CD4-positive, alpha-beta T cell treated with Interleukin-17A for 1 hour (primary cell): ENCODE measurements around the gene DHRS7C.

ENCODE experiments used
- DNase-seq: peaks from one replicate; pipeline ENCODE4 v3.0.0-alpha.2; 2020

DHRS7C gene

GRCh38 chr17:9790889-9791876 is at the start of gene DHRS7C:
Gene DHRS7C (minus strand): TSS chr17:9791592. CDS start chr17:9791284, 308 bp downstream.
- DNase-seq, result no peak

- no peak for DNase-seq
Observed at GRCh38 chr17:9839433-9839832, 48.0 kb upstream of the DHRS7C start.

GRCh38 chr17:9837551-9838471 is 46.4 kb upstream of the DHRS7C start:
- no peak for DNase-seq

GRCh38 chr17:9833922-9834321 is 42.5 kb upstream of the DHRS7C start:
- no peak for DNase-seq

GRCh38 chr17:9830711-9831110 is 39.3 kb upstream of the DHRS7C start:
- DNase-seq, result no peak

- no peak for DNase-seq
Observed at GRCh38 chr17:9829343-9829742, 38.0 kb upstream of the DHRS7C start.

GRCh38 chr17:9828296-9829295 is 37.2 kb upstream of the DHRS7C start:
- no peak for DNase-seq

- no peak for DNase-seq
Observed at GRCh38 chr17:9825641-9826150, 34.3 kb upstream of the DHRS7C start, which contains the start of gene GLP2R. Gene GLP2R (plus strand): TSS chr17:9825924. CDS start chr17:9826064, 140 bp downstream.

GRCh38 chr17:9824797-9825338 is 33.5 kb upstream of the DHRS7C start:
- no peak for DNase-seq

- DNase-seq, result no peak
Observed at GRCh38 chr17:9824094-9824493, 32.7 kb upstream of the DHRS7C start.

- no peak for DNase-seq
Observed at GRCh38 chr17:9821921-9822320, 30.5 kb upstream of the DHRS7C start, which contains the start of gene GSG1L2. Gene GSG1L2 (minus strand): TSS chr17:9822079. CDS start chr17:9822071, 8 bp downstream.

GRCh38 chr17:9820448-9820847 is 29.1 kb upstream of the DHRS7C start:
- no peak for DNase-seq

GRCh38 chr17:9818760-9819159 is 27.4 kb upstream of the DHRS7C start:
- no peak for DNase-seq

GRCh38 chr17:9817086-9817485 is 25.7 kb upstream of the DHRS7C start:
- DNase-seq, result no peak

- no peak for DNase-seq
Observed at GRCh38 chr17:9816472-9816871, 25.1 kb upstream of the DHRS7C start.

GRCh38 chr17:9814337-9814945 is 23.0 kb upstream of the DHRS7C start:
- DNase-seq, result no peak

- no peak for DNase-seq
Observed at GRCh38 chr17:9813166-9813565, 21.8 kb upstream of the DHRS7C start.

- no peak for DNase-seq
Observed at GRCh38 chr17:9811537-9811936, 20.1 kb upstream of the DHRS7C start.

- no peak for DNase-seq
Observed at GRCh38 chr17:9811086-9811485, 19.7 kb upstream of the DHRS7C start.

GRCh38 chr17:9810100-9810949 is 18.9 kb upstream of the DHRS7C start:
- DNase-seq, result no peak
